Kidney (tissue), 14 donors: ENCODE data around the gene PCF11. TPM values are rescaled to one million over a fixed set of nuclear protein-coding genes. Genes with fewer than 3 reads are reported as not detected.

Experiments
- DNase-seq, 5 donors: peaks; one replicate each; pipeline ENCODE4 v3.0.0-alpha.2; 2013 to 2020
- FAIRE-seq: peaks from 2 replicates; lab custom pipeline; 2012; peaks lifted over from hg19 to GRCh38; lab: Jason Lieb, UNC
- H3K27ac ChIP-seq, 2 donors: one replicate each; pipeline ENCODE4 v1.7.0; 2013; ENCODE audit warnings: low read depth in 2 of 2, low read length in 2 of 2, inconsistent platforms in 1 of 2
- H3K27me3 ChIP-seq: one replicate; pipeline ENCODE4 v1.7.1; 2013; ENCODE audit warnings: low read length, inconsistent platforms; ENCODE audit not compliant: control insufficient read depth, insufficient read depth
- H3K36me3 ChIP-seq, 3 donors: one replicate each; pipeline versions ENCODE4 v1.7.0 to v1.7.1; 2013; ENCODE audit warnings: low read length in 3 of 3, control low read depth in 1 of 3, inconsistent platforms in 1 of 3; ENCODE audit not compliant: insufficient read depth in 3 of 3, control insufficient read depth in 2 of 3
- H3K4me1 ChIP-seq, 3 donors: one replicate each; pipeline versions ENCODE4 v1.7.0 to v1.7.1; 2013; ENCODE audit warnings: low read length in 3 of 3, inconsistent platforms in 1 of 3, low read depth in 1 of 3; ENCODE audit not compliant: control insufficient read depth in 2 of 3, insufficient read depth in 2 of 3
- H3K4me3 ChIP-seq, 3 donors: one replicate each; pipeline versions ENCODE4 v1.7.0 to v1.8.1; 2013; ENCODE audit warnings: low read length in 3 of 3, control low read depth in 1 of 3, inconsistent platforms in 1 of 3
- H3K9ac ChIP-seq, 3 donors: one replicate each; pipeline versions ENCODE4 v1.7.0 to v1.7.1; 2013; ENCODE audit warnings: low read length in 3 of 3, control low read depth in 1 of 3, inconsistent platforms in 1 of 3
- H3K9me3 ChIP-seq, 3 donors: one replicate each; pipeline versions ENCODE4 v1.7.0 to v1.7.1; 2013; ENCODE audit warnings: low read length in 3 of 3, control low read depth in 1 of 3, inconsistent platforms in 1 of 3; ENCODE audit not compliant: control insufficient read depth in 2 of 3, insufficient read depth in 1 of 3
- CTCF ChIP-seq: IDR thresholded peaks from 3 replicates; pipeline ENCODE4 v1.5.1; 2012; ENCODE audit warnings: mild to moderate bottlenecking, moderate library complexity, borderline replicate concordance; ENCODE audit not compliant: insufficient read depth; ENCODE audit errors: extremely low read depth
- intact Hi-C: fragments of 100-400 bp; cut with DNase I; formaldehyde crosslinking; loops from one replicate; pipeline ENCODE4 v1.11.1; 2022
- polyA plus RNA-seq: library from polyadenylated mRNA; stranded (reverse); fragments of 350-450 nt; fragmentation: Illumina TruSeq; extraction: RNeasy Lipid Tissue Mini Kit (QIAGEN cat#74804); gene quantifications from one replicate; pipeline ENCODE4 v1.2.3, GENCODE V29; 2014; ENCODE audit warnings: low read depth, low replicate concordance; ENCODE audit not compliant: insufficient read depth
- total RNA-seq: library from RNA; stranded (reverse); fragmentation: NEBNext Ultra II Directional; extraction: Animal tissue kit (Norgen Biotek cat#: 25700); gene quantifications from one replicate; pipeline ENCODE4 v1.2.1, GENCODE V29; 2021
- donor health status: control.
- donor health status: control.
- donor health status: control.
- donor health status: control.
- donor health status: control.
- donor health status: DM: yes; HTN: yes; CAD: no.
- donor health status: Normal renal cell carcinoma (clear cell type).

PCF11 gene
- total and polyA plus RNA-seq, 2 donors from 2014 or later, result 19.3 to 61.2 TPM

- H3K9ac ChIP-seq, result no peak overlapping the region
- H3K27me3 ChIP-seq, result no peaks in the 10 kb centered on the region
- H3K4me3 ChIP-seq, result no peak overlapping the region
- intact Hi-C loops, result no loop called here
- no peaks in the 10 kb centered on the region for H3K4me1 ChIP-seq
- DNase-seq, result no peak
- FAIRE-seq, result no peak
- no peaks in the 10 kb centered on the region for H3K9me3 ChIP-seq
- no peak overlapping the region for H3K27ac ChIP-seq
- H3K36me3 ChIP-seq, result no peaks in the 10 kb centered on the region
- no peak for TF ChIP-seq CTCF
Measured at GRCh38 chr11:83122766-83123165, 34.2 kb upstream of the PCF11 start.

GRCh38 chr11:83124636-83125424 lies 32.1 kb upstream of the PCF11 start:
- FAIRE-seq, result no peak
- H3K9ac ChIP-seq, result no peak overlapping the region
- no peak for DNase-seq
- H3K27me3 ChIP-seq, result no peaks in the 10 kb centered on the region
- H3K4me3 ChIP-seq, result no peak overlapping the region
- intact Hi-C loops, result no loop called here
- no peak for TF ChIP-seq CTCF
- no peak overlapping the region for H3K27ac ChIP-seq
- H3K4me1 ChIP-seq, result no peaks in the 10 kb centered on the region
- H3K9me3 ChIP-seq, result no peaks in the 10 kb centered on the region
- H3K36me3 ChIP-seq, result no peaks in the 10 kb centered on the region

GRCh38 chr11:83125577-83125976 lies 31.4 kb upstream of the PCF11 start:
- Histone ChIP-seq H3K4me3 (no peak overlapping the region), H3K9me3 (no peaks in the 10 kb centered on the region), H3K27me3 (no peaks in the 10 kb centered on the region), H3K4me1 (no peaks in the 10 kb centered on the region), H3K36me3 (no peaks in the 10 kb centered on the region), H3K27ac (no peak overlapping the region), H3K9ac (no peak overlapping the region)
- FAIRE-seq (no peak), DNase-seq (no peak)
- TF ChIP-seq CTCF, result no peak
- intact Hi-C loops, result no loop called here

GRCh38 chr11:83127310-83127637 lies 29.7 kb upstream of the PCF11 start:
- Histone ChIP-seq H3K27me3 (no peaks in the 10 kb centered on the region), H3K4me1 (no peaks in the 10 kb centered on the region), H3K27ac (no peak overlapping the region), H3K36me3 (no peaks in the 10 kb centered on the region), H3K4me3 (no peak overlapping the region), H3K9me3 (no peaks in the 10 kb centered on the region), H3K9ac (no peak overlapping the region)
- no peak for TF ChIP-seq CTCF
- no peak for FAIRE-seq
- intact Hi-C loops, result no loop called here
- DNase-seq, result no peak
